GM13976 (cell line): ENCODE data around the gene SLC10A7.

ENCODE experiments used
- DNase-seq: peaks from one replicate; pipeline ENCODE4 v3.0.0; 2012; ENCODE audit warnings: low spot score
- CTCF ChIP-seq: IDR thresholded peaks from 2 replicates; pipeline ENCODE4 v1.5.1; 2012; ENCODE audit warnings: borderline replicate concordance, mild to moderate bottlenecking; ENCODE audit not compliant: insufficient read depth; ENCODE audit errors: extremely low read depth, missing control alignments, control extremely low read depth
- in situ Hi-C: fragments of 300-500 bp; cut with MboI; formaldehyde crosslinking; loops from one replicate; pipeline ENCODE4 v1.12.0; 2022; ENCODE audit warnings: low sequenced_read_pairs, mixed read lengths, inconsistent platforms; ENCODE audit not compliant: unreplicated experiment

SLC10A7 gene

GRCh38 chr4:146292508-146292907, 229.2 kb downstream of the SLC10A7 start:
- no peak for DNase-seq
- no peak for TF ChIP-seq CTCF
- in situ Hi-C loops = no loop called here

- DNase-seq = no peak
- no peak for TF ChIP-seq CTCF
- in situ Hi-C loops = no loop called here
Measured at GRCh38 chr4:146291313-146291712, 230.4 kb downstream of the SLC10A7 start.

- DNase-seq = no peak
- in situ Hi-C loops = no loop called here
Measured at GRCh38 chr4:146288193-146288592, 233.5 kb downstream of the SLC10A7 start.

GRCh38 chr4:146285037-146285436, 236.7 kb downstream of the SLC10A7 start:
- DNase-seq = no peak
- no peak for TF ChIP-seq CTCF
- in situ Hi-C loops = no loop called here

More at GRCh38 chr4:146288193-146288592, 233.5 kb downstream of the SLC10A7 start:
- TF ChIP-seq CTCF = no peak

- in situ Hi-C loops = no loop called here
- no peak for DNase-seq
Measured at GRCh38 chr4:146283758-146284651, 237.7 kb downstream of the SLC10A7 start.

GRCh38 chr4:146282657-146283056, 239.1 kb downstream of the SLC10A7 start:
- no peak for DNase-seq
- no peak for TF ChIP-seq CTCF
- in situ Hi-C loops = no loop called here

More at GRCh38 chr4:146283758-146284651, 237.7 kb downstream of the SLC10A7 start:
- TF ChIP-seq CTCF = no peak
